ENCODE data around the gene RASGRF1.

Gene RASGRF1

DNA sequence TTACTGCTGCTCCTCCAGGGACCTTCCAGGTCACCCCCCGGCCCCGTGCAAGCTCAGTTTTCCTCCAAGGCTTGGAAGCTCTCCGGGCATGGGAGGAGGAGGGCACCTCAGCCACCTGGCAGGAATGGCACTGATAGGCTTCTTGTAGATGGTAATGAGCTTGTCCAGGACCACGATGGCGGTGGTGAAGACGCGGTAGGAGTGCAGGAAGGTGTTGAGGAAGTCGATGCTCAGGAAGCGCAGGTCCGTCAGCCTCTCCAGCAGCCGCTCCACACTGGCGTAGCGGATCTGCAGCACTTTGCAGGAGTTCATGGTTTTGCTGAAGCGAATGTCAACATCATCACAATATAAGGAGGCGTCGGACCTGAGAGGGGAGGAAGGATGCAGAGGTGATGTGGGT is 84.5 kb downstream of the RASGRF1 start:
- Histone ChIP-seq H3K23ac (ENCODE audit: low read length in 2 of 2) (no peak overlapping the region), H2AK5ac (ENCODE audit: low read length, severe bottlenecking) (peak overlapping the region; percentile 11), H2BK15ac (ENCODE audit: low read depth, poor library complexity, severe bottlenecking) (no peak overlapping the region), H3K4me3 (ENCODE audit: insufficient read depth in 1 of 2, low read depth in 1 of 2, low read length in 2 of 2) (no peak overlapping the region), H2BK12ac (ENCODE audit: low read length in 2 of 2) (peak overlapping the region; percentile 69 to 96), H3K9me3 (ENCODE audit: control insufficient read depth, low read length) (no peaks in the 10 kb centered on the region), H3K27ac (ENCODE audit: low read length, poor library complexity, severe bottlenecking) (no peak overlapping the region), H3K18ac (ENCODE audit: low read depth in 1 of 2, low read length in 2 of 2) (peak overlapping the region in 1 of 2 experiments; percentile 61), H3K27me3 (ENCODE audit: control insufficient read depth in 1 of 2, insufficient read depth in 1 of 2, low read length in 2 of 2) (peaks cover 0 to 8% of the 10 kb centered on the region in 2 experiments), H2BK5ac (ENCODE audit: low read depth, low read length, poor library complexity, severe bottlenecking) (no peak overlapping the region), H3K9ac (ENCODE audit: low read length) (no peak overlapping the region), H4K91ac (ENCODE audit: low read length) (peak overlapping the region; percentile 8), H2BK120ac (ENCODE audit: low read depth, low read length) (no peak overlapping the region), H3K36me3 (ENCODE audit: control insufficient read depth in 1 of 2, insufficient read depth in 2 of 2, low read depth in 1 of 2, low read length in 2 of 2) (no peaks in the 10 kb centered on the region), H3K4ac (ENCODE audit: low read depth in 1 of 2, low read length in 2 of 2) (peak overlapping the region; percentile 47 to 49), H3K14ac (ENCODE audit: low read length in 2 of 2) (peak overlapping the region in 1 of 2 experiments; percentile 53), H3K4me1 (ENCODE audit: control insufficient read depth, insufficient read depth, low read depth, low read length) (peaks cover 21% of the 10 kb centered on the region), H3K79me1 (replicated peaks; ENCODE audit: low read length, poor library complexity, severe bottlenecking) (no peaks in the 10 kb centered on the region), H3K4me2 (ENCODE audit: low read length, poor library complexity, severe bottlenecking) (no peak overlapping the region), H2AFZ (ENCODE audit: low read depth, low read length) (no peak overlapping the region), H4K8ac (ENCODE audit: low read length) (no peak overlapping the region)
- DNase-seq, result no peak
- WGBS, result 95% methylated on average over 14 of the region's 16 CpGs

DNA sequence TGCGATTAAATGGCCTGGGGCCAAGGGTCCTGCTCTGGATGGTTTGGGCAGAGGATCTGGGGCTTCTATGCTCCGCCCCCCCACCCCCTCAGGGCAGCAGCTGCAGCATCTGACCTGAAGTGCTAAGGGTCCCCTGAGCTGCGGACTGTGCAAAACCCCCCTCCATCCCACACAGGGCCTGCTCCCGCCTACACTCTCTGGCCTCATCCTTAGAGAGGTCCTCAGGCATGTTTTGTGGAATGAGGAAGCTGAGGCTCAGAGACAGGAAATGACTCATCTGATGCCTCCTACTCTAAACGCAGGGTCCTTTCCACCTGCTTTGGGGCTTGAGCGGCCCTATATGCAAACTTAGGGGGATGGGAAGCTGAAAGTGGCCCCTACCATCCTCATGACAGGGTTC is 86.2 kb downstream of the RASGRF1 start:
- peaks cover 21% of the 10 kb centered on the region for H3K4me1 ChIP-seq (ENCODE audit: control insufficient read depth, insufficient read depth, low read depth, low read length)
- H2BK12ac ChIP-seq (ENCODE audit: low read length in 2 of 2), result peak overlapping the region; percentile 98
- H2BK15ac ChIP-seq (ENCODE audit: low read depth, poor library complexity, severe bottlenecking), result peak overlapping the region; percentile 99
- H3K14ac ChIP-seq (ENCODE audit: low read length in 2 of 2), result peak overlapping the region in 1 of 2 experiments; percentile 95
- no peak overlapping the region for H3K4me3 ChIP-seq (ENCODE audit: insufficient read depth in 1 of 2, low read depth in 1 of 2, low read length in 2 of 2)
- H3K27me3 ChIP-seq (ENCODE audit: control insufficient read depth in 1 of 2, insufficient read depth in 1 of 2, low read length in 2 of 2), result peaks cover 0 to 9% of the 10 kb centered on the region in 2 experiments
- peak overlapping the region; percentile 94 to 98 for H3K18ac ChIP-seq (ENCODE audit: low read depth in 1 of 2, low read length in 2 of 2)
- no peak overlapping the region for H3K9ac ChIP-seq (ENCODE audit: low read length)
- no peaks in the 10 kb centered on the region for H3K36me3 ChIP-seq (ENCODE audit: control insufficient read depth in 1 of 2, insufficient read depth in 2 of 2, low read depth in 1 of 2, low read length in 2 of 2)
- no peak overlapping the region for H3K4me2 ChIP-seq (ENCODE audit: low read length, poor library complexity, severe bottlenecking)
- peak overlapping the region; percentile 98 for H4K91ac ChIP-seq (ENCODE audit: low read length)
- peak; percentile 81 for DNase-seq
- H2BK5ac ChIP-seq (ENCODE audit: low read depth, low read length, poor library complexity, severe bottlenecking), result no peak overlapping the region
- H2AK5ac ChIP-seq (ENCODE audit: low read length, severe bottlenecking), result peak overlapping the region; percentile 93
- no peaks in the 10 kb centered on the region for H3K79me1 ChIP-seq (replicated peaks; ENCODE audit: low read length, poor library complexity, severe bottlenecking)
- 11% methylated on average over 3 of the region's 6 CpGs for WGBS
- H3K9me3 ChIP-seq (ENCODE audit: control insufficient read depth, low read length), result no peaks in the 10 kb centered on the region
- H4K8ac ChIP-seq (ENCODE audit: low read length), result peak overlapping the region; percentile 96
- no peak overlapping the region for H3K23ac ChIP-seq (ENCODE audit: low read length in 2 of 2)
- H3K27ac ChIP-seq (ENCODE audit: low read length, poor library complexity, severe bottlenecking), result peak overlapping the region; percentile 18
- H2AFZ ChIP-seq (ENCODE audit: low read depth, low read length), result peak overlapping the region; percentile 56
- H2BK120ac ChIP-seq (ENCODE audit: low read depth, low read length), result peak overlapping the region; percentile 97
- H3K4ac ChIP-seq (ENCODE audit: low read depth in 1 of 2, low read length in 2 of 2), result peak overlapping the region; percentile 86 to 98

DNA sequence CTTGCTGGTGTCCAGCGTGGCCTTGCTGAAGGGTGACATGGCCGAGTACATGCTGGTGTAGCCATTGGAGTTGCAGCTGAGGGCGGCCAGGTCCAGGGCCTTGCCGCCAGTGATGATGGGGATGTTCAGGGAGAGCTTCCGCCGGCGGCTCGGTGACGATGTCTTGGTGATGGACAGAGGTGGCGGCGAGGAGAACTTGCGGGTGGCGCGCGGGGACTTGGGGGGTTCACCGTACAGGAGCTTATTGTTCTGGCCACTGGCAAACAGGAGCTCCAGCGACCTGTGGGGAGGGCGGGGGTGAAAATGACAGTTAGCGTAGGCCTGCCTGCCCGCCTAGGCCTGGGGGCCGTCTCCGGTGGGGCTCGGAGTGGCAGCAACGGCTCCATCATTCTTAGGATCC is 86.7 kb downstream of the RASGRF1 start:
- no peak overlapping the region for H3K9ac ChIP-seq (ENCODE audit: low read length)
- H3K9me3 ChIP-seq (ENCODE audit: control insufficient read depth, low read length), result no peaks in the 10 kb centered on the region
- peak overlapping the region in 1 of 2 experiments; percentile 95 for H3K14ac ChIP-seq (ENCODE audit: low read length in 2 of 2)
- H3K4me1 ChIP-seq (ENCODE audit: control insufficient read depth, insufficient read depth, low read depth, low read length), result peaks cover 21% of the 10 kb centered on the region
- peak overlapping the region; percentile 96 for H4K8ac ChIP-seq (ENCODE audit: low read length)
- H2AK5ac ChIP-seq (ENCODE audit: low read length, severe bottlenecking), result peak overlapping the region; percentile 93
- H3K4me3 ChIP-seq (ENCODE audit: insufficient read depth in 1 of 2, low read depth in 1 of 2, low read length in 2 of 2), result no peak overlapping the region
- H3K27ac ChIP-seq (ENCODE audit: low read length, poor library complexity, severe bottlenecking), result peak overlapping the region; percentile 18
- H3K79me1 ChIP-seq (replicated peaks; ENCODE audit: low read length, poor library complexity, severe bottlenecking), result no peaks in the 10 kb centered on the region
- H2BK15ac ChIP-seq (ENCODE audit: low read depth, poor library complexity, severe bottlenecking), result peak overlapping the region; percentile 99
- H2BK12ac ChIP-seq (ENCODE audit: low read length in 2 of 2), result peak overlapping the region; percentile 95 to 98
- peak overlapping the region; percentile 94 to 98 for H3K18ac ChIP-seq (ENCODE audit: low read depth in 1 of 2, low read length in 2 of 2)
- DNase-seq, result no peak
- H3K4ac ChIP-seq (ENCODE audit: low read depth in 1 of 2, low read length in 2 of 2), result peak overlapping the region; percentile 86 to 98
- no peak overlapping the region for H3K4me2 ChIP-seq (ENCODE audit: low read length, poor library complexity, severe bottlenecking)
- WGBS, result 76% methylated on average over 24 of the region's 24 CpGs
- peak overlapping the region; percentile 98 for H4K91ac ChIP-seq (ENCODE audit: low read length)
- H2AFZ ChIP-seq (ENCODE audit: low read depth, low read length), result peak overlapping the region; percentile 56
- no peaks in the 10 kb centered on the region for H3K36me3 ChIP-seq (ENCODE audit: control insufficient read depth in 1 of 2, insufficient read depth in 2 of 2, low read depth in 1 of 2, low read length in 2 of 2)
- H2BK5ac ChIP-seq (ENCODE audit: low read depth, low read length, poor library complexity, severe bottlenecking), result no peak overlapping the region
- peak overlapping the region; percentile 97 for H2BK120ac ChIP-seq (ENCODE audit: low read depth, low read length)
- no peak overlapping the region for H3K23ac ChIP-seq (ENCODE audit: low read length in 2 of 2)
- peaks cover 0 to 10% of the 10 kb centered on the region in 2 experiments for H3K27me3 ChIP-seq (ENCODE audit: control insufficient read depth in 1 of 2, insufficient read depth in 1 of 2, low read length in 2 of 2)

DNA sequence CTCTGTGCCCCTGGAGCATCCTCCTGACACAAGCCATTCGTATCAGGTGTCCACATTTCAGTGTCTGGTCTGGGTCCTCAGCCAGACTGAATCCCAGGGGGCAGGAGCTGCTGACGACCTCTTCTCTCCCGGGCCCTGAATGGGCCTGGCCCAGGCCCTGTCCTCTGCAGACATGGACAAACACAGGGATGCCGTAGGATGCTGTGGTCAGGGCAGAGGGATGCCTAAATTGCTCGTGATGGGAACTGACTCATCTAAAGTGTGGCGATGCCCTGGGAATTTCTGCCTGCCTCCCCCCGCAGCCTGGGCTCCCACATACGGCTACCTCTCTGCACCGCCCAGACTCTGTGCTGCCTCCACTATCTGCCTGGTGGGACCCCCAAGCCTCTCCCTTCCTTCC is 87.3 kb downstream of the RASGRF1 start:
- Histone ChIP-seq H3K27ac (ENCODE audit: low read length, poor library complexity, severe bottlenecking) (no peak overlapping the region), H3K4me1 (ENCODE audit: control insufficient read depth, insufficient read depth, low read depth, low read length) (peaks cover 21% of the 10 kb centered on the region), H3K14ac (ENCODE audit: low read length in 2 of 2) (peak overlapping the region in 1 of 2 experiments; percentile 95), H2BK120ac (ENCODE audit: low read depth, low read length) (peak overlapping the region; percentile 97), H3K9ac (ENCODE audit: low read length) (no peak overlapping the region), H4K8ac (ENCODE audit: low read length) (peak overlapping the region; percentile 96), H2AK5ac (ENCODE audit: low read length, severe bottlenecking) (peak overlapping the region; percentile 93), H4K91ac (ENCODE audit: low read length) (peak overlapping the region; percentile 98), H3K4me2 (ENCODE audit: low read length, poor library complexity, severe bottlenecking) (no peak overlapping the region), H3K18ac (ENCODE audit: low read depth in 1 of 2, low read length in 2 of 2) (peak overlapping the region; percentile 94 to 98), H3K27me3 (ENCODE audit: control insufficient read depth in 1 of 2, insufficient read depth in 1 of 2, low read length in 2 of 2) (peaks cover 0 to 13% of the 10 kb centered on the region in 2 experiments), H3K4ac (ENCODE audit: low read depth in 1 of 2, low read length in 2 of 2) (peak overlapping the region; percentile 86 to 98), H3K4me3 (ENCODE audit: insufficient read depth in 1 of 2, low read depth in 1 of 2, low read length in 2 of 2) (no peak overlapping the region), H3K36me3 (ENCODE audit: control insufficient read depth in 1 of 2, insufficient read depth in 2 of 2, low read depth in 1 of 2, low read length in 2 of 2) (no peaks in the 10 kb centered on the region), H3K23ac (ENCODE audit: low read length in 2 of 2) (no peak overlapping the region), H2BK15ac (ENCODE audit: low read depth, poor library complexity, severe bottlenecking) (peak overlapping the region; percentile 29), H2BK5ac (ENCODE audit: low read depth, low read length, poor library complexity, severe bottlenecking) (no peak overlapping the region), H2AFZ (ENCODE audit: low read depth, low read length) (no peak overlapping the region), H3K79me1 (replicated peaks; ENCODE audit: low read length, poor library complexity, severe bottlenecking) (no peaks in the 10 kb centered on the region), H3K9me3 (ENCODE audit: control insufficient read depth, low read length) (no peaks in the 10 kb centered on the region), H2BK12ac (ENCODE audit: low read length in 2 of 2) (peak overlapping the region; percentile 95 to 98)
- 42% methylated on average over 9 of the region's 9 CpGs for WGBS
- peak; percentile 66 for DNase-seq
